T-helper 2 cell (primary cell): ENCODE data around the gene BACH1.
"Not testable (repeated sequence)": the region's sequence is repeated elsewhere in the genome, so short reads cannot be mapped to it uniquely, and the experiment has no call there.

Source experiments
- DNase-seq, 5 experiments: peaks; one replicate each; pipeline versions ENCODE4 v3.0.0 to v3.0.0-alpha.2; 2012 to 2022
- total RNA-seq, 2 donors: gene quantifications; one replicate each; lab custom pipeline; 2026; lab: John Stamatoyannopoulos, UW

The BACH1 gene
- total RNA-seq, result 106 to 145 reads per million in 2 donors

DNA sequence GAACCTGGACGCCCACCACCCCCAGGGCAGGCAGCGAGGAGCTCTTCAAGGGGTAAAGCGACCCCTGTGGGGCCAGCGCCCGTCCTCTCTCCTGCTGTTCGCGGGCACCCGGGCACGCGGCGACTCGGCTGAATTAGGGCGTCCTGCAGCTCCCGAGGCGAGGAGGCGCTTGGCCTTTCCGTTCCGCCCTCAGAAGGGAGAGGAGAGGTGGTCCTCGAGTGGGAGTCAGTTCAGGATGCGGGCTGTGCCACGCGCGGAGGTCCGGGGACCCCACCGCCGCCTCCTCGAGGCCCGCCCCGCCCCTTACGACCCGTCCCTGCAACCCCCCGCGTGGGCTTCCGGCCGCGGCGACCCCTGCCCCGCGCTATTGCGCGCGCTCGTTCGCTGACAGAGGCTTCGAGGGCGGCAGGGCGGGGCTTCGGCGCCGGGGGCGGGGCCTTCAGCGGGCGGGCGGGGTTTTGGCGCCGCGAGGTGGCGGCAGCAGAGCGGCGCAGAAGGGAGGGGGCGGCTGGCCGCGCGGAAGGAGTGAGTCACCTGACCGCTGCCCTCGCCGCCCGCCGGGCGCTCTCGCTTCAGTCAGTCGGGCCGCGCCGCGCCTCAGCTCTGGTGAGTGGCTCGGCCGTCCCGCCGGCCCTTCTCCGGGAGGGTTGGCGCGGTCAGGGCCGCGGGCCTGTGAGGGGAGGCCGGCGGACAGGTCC is at the start of gene BACH1:
BACH1 (plus strand) TSS at position 575 of the 698 bp plus-strand sequence. CDS start 22,359 bp downstream, outside the sequence.
- DNase-seq, result peak; percentile 70 to 91 (median 78)

- DNase-seq, result not testable (repeated sequence)
These were observed 49.4 kb upstream of the BACH1 start for GRCh38 chr21:29249289-29249688.

DNA sequence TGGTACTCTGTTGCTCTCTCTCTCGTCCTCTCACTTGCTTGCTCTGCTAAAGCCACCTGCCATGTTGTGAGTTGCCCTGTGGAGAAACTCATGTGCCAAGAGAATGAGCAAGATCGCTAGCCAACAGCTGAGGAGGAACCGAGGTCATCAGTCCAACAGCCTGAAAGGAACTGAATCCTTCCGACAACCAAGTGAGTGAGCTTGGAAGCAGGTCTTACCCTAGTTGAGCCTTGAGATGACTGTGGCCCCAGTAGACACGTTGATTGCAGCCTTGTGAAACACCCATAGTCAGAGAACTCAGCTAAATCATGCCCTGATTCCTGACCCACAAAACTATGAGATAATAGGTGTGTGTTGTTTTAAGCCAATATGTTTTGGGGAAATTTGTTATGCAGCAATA is 48.1 kb upstream of the BACH1 start:
- DNase-seq, result no peak

DNA sequence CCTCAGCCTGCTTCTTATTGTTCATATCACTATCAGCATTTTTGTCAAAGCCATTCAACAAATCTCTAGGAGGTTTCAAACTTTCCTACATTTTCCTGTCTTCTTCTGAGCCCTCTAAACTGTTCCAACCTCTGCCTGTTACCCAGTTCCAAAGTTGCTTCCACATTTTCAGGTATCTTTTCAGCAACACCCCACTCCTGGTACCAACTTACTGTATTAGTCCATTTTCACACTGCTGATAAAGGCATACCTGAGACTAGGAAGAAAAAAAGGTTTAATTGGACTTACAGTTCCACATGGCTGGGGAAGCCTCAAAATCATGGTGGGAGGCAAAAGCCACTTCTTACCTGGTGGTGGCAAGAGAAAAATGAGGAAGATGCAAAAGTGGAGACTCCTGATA is 44.9 kb upstream of the BACH1 start:
- not testable (repeated sequence) for DNase-seq

GRCh38 chr21:29254550-29254949 is 44.2 kb upstream of the BACH1 start:
- DNase-seq, result no peak

GRCh38 chr21:29256126-29256910 is 42.4 kb upstream of the BACH1 start:
- no peak for DNase-seq

GRCh38 chr21:29257701-29258100 is 41.0 kb upstream of the BACH1 start:
- DNase-seq, result no peak

- DNase-seq, result no peak
These were observed 39.9 kb upstream of the BACH1 start for GRCh38 chr21:29258626-29259338.

DNA sequence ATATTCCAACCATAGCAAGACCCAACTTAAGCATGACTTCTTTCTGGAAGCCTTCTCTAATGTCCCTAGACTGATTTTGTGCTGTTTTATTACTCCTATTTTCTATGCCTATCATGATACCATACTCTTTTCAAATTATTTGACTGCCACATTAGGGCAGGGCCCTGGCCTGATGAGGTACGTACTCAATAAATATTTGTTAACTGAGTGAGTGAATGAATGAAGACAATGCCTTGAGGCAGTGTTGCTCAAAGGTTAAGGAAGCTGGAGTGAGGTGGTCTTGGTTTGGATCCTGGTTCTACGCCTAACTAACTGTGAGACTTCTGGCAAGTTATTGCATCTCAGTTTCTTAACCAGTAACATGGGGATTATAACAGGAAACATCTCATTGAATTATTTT is 38.3 kb upstream of the BACH1 start:
- no peak for DNase-seq

GRCh38 chr21:29261555-29262540 is 36.9 kb upstream of the BACH1 start:
- DNase-seq, result no peak

GRCh38 chr21:29264721-29265120 is 34.0 kb upstream of the BACH1 start:
- DNase-seq, result no peak

- DNase-seq, result peak in 2 of 5 experiments; percentile 2 to 5
These were observed 32.8 kb upstream of the BACH1 start for GRCh38 chr21:29265690-29266479.

GRCh38 chr21:29267666-29268065 is 31.1 kb upstream of the BACH1 start:
- no peak for DNase-seq

DNA sequence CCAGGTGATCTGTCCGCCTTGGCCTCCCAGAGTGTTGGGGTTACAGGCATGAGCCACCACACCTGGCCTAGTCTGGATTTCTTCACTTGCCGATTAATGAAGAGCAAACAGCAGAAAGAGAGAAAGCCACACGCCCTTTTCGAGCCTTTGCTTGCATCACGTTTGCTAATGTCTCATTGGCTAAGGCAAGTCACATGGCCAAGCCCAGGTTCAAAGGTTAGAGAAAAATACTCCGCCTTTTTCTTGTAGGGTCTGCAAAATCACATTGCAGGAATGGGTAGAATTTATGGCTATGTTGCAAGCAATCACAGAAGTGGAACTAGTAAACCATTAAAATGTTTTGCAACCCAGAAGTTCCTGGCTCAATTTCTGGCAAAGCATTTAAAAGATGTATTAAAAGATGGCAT is 26.8 kb upstream of the BACH1 start:
- no peak for DNase-seq

DNA sequence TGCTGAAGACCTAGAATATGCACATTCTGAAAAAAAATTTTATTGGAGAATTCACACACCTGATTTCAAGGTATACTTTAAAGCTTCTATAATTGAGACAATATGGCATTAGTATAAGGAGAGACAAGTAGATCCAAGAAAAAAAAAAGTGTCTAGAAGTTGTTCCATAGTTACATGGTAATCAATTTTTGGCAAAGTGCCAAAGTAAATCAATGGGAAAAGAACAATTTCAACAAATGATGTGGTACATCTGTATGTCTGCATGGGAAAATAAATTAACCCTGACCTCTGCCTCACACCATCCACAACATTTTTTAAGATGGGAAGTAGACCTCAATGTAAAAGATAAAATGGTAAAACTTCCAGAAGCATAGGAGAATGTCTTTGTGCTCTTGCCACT is 21.3 kb upstream of the BACH1 start:
- no peak for DNase-seq

GRCh38 chr21:29279558-29279957 is 19.2 kb upstream of the BACH1 start:
- DNase-seq, result no peak

GRCh38 chr21:29281801-29282200 is 16.9 kb upstream of the BACH1 start:
- DNase-seq, result not testable (repeated sequence)

GRCh38 chr21:29287383-29287782 is 11.3 kb upstream of the BACH1 start:
- DNase-seq, result no peak

- no peak for DNase-seq
These were observed 10.5 kb upstream of the BACH1 start for GRCh38 chr21:29288239-29288638.

- DNase-seq, result no peak
These were observed 9.4 kb upstream of the BACH1 start for GRCh38 chr21:29289317-29289716.

GRCh38 chr21:29290240-29290639 is 8.5 kb upstream of the BACH1 start:
- DNase-seq, result no peak
